D721Med (cell line): Measurements from ENCODE around the gene ABLIM3.

Source experiments
- DNase-seq: peaks from one replicate; pipeline ENCODE4 v3.0.0; 2011; ENCODE audit warnings: low spot score; ENCODE audit not compliant: insufficient read length
- FAIRE-seq: peaks from 2 replicates; lab custom pipeline; 2011; peaks lifted over from hg19 to GRCh38; lab: Jason Lieb, UNC
- CTCF ChIP-seq: IDR thresholded peaks from 2 replicates; pipeline ENCODE4 v1.5.1; 2012; ENCODE audit warnings: mild to moderate bottlenecking, control low read depth; ENCODE audit not compliant: insufficient read depth; ENCODE audit errors: missing control alignments

ABLIM3 gene

GRCh38 chr5:149219584-149219983 lies 78.3 kb downstream of the ABLIM3 start:
- TF ChIP-seq CTCF: no peak
- no peak for DNase-seq
- no peak for FAIRE-seq

GRCh38 chr5:149220750-149221149 lies 79.5 kb downstream of the ABLIM3 start:
- no peak for TF ChIP-seq CTCF
- DNase-seq (no peak), FAIRE-seq (no peak)

GRCh38 chr5:149221326-149221725 lies 80.0 kb downstream of the ABLIM3 start:
- no peak for DNase-seq
- no peak for FAIRE-seq
- no peak for TF ChIP-seq CTCF

GRCh38 chr5:149221731-149222342 lies 80.5 kb downstream of the ABLIM3 start:
- FAIRE-seq (no peak), DNase-seq (no peak)
- no peak for TF ChIP-seq CTCF

GRCh38 chr5:149223081-149223848 lies 82.0 kb downstream of the ABLIM3 start:
- FAIRE-seq (no peak), DNase-seq (no peak)
- no peak for TF ChIP-seq CTCF

GRCh38 chr5:149224282-149224681 lies 83.0 kb downstream of the ABLIM3 start:
- DNase-seq (no peak), FAIRE-seq (no peak)
- TF ChIP-seq CTCF: no peak
